Ammon's horn (tissue), 1 donor: ENCODE data around the gene C1QBP.

Experiments used
- DNase-seq: peaks from one replicate; pipeline ENCODE4 v3.0.0-alpha.2; 2016; ENCODE audit warnings: low spot score

The C1QBP gene

GRCh38 chr17:5438716-5439445 is at the start of gene C1QBP:
TSS of gene C1QBP (minus strand) at chr17:5439155. CDS start at chr17:5439073, 82 bp downstream.
- peak; percentile 90 for DNase-seq

GRCh38 chr17:5488752-5489151 is 49.8 kb upstream of the C1QBP start:
- DNase-seq, result no peak

- DNase-seq, result peak; percentile 99
Measured at GRCh38 chr17:5486206-5487124, 47.5 kb upstream of the C1QBP start, which contains the start of gene MIS12. TSS of gene MIS12 (plus strand) at chr17:5486566. CDS start at chr17:5488863, 2,297 bp downstream.

GRCh38 chr17:5485270-5486205 is 46.6 kb upstream of the C1QBP start, which contains the start of gene DERL2:
TSS of gene DERL2 (minus strand) at chr17:5486178. CDS start at chr17:5486161, 17 bp downstream.
- no peak for DNase-seq

- DNase-seq, result no peak
Measured at GRCh38 chr17:5481451-5481850, 42.5 kb upstream of the C1QBP start.

- no peak for DNase-seq
Measured at GRCh38 chr17:5480962-5481361, 42.0 kb upstream of the C1QBP start.

GRCh38 chr17:5478992-5479391 is 40.0 kb upstream of the C1QBP start:
- no peak for DNase-seq

GRCh38 chr17:5473906-5474305 is 35.0 kb upstream of the C1QBP start:
- no peak for DNase-seq

GRCh38 chr17:5472511-5472910 is 33.6 kb upstream of the C1QBP start:
- no peak for DNase-seq

GRCh38 chr17:5468075-5468473 is 29.1 kb upstream of the C1QBP start:
- no peak for DNase-seq

GRCh38 chr17:5467416-5467815 is 28.5 kb upstream of the C1QBP start:
- DNase-seq, result no peak

- no peak for DNase-seq
Measured at GRCh38 chr17:5466295-5466694, 27.3 kb upstream of the C1QBP start.

GRCh38 chr17:5464717-5465507 is 26.0 kb upstream of the C1QBP start:
- no peak for DNase-seq

- peak; percentile 95 for DNase-seq
Measured at GRCh38 chr17:5446786-5447185, 7.8 kb upstream of the C1QBP start.

- no peak for DNase-seq
Measured at GRCh38 chr17:5444209-5444608, 5.3 kb upstream of the C1QBP start.

GRCh38 chr17:5443728-5444127 is 4.8 kb upstream of the C1QBP start:
- no peak for DNase-seq

GRCh38 chr17:5439446-5439764 is 450 bp upstream of the C1QBP start:
- no peak for DNase-seq

GRCh38 chr17:5437721-5438317 is 1.1 kb downstream of the C1QBP start:
- no peak for DNase-seq

GRCh38 chr17:5435781-5436315 is 3.1 kb downstream of the C1QBP start:
- DNase-seq, result peak; percentile 81

GRCh38 chr17:5434984-5435383 is 4.0 kb downstream of the C1QBP start:
- peak; percentile 47 for DNase-seq
